CD4-positive, alpha-beta T cell treated with Interleukin-17A for 1 hour (primary cell): ENCODE data around the gene PLEKHG3.

Experiments used
- DNase-seq: peaks from one replicate; pipeline ENCODE4 v3.0.0-alpha.2; 2020

Gene PLEKHG3

GRCh38 chr14:64792231-64792630 is 88.0 kb downstream of the PLEKHG3 start:
- DNase-seq = no peak

- DNase-seq = no peak
These were observed 88.8 kb downstream of the PLEKHG3 start for GRCh38 chr14:64792871-64793560.

- DNase-seq = no peak
These were observed 91.0 kb downstream of the PLEKHG3 start for GRCh38 chr14:64795211-64795610.

- no peak for DNase-seq
These were observed 91.7 kb downstream of the PLEKHG3 start for GRCh38 chr14:64795921-64796320.

- DNase-seq = no peak
These were observed 92.1 kb downstream of the PLEKHG3 start for GRCh38 chr14:64796369-64796768.

GRCh38 chr14:64799555-64799954 is 95.3 kb downstream of the PLEKHG3 start:
- no peak for DNase-seq
